ENCODE measurements around the gene SERTAD2.

Gene SERTAD2

DNA sequence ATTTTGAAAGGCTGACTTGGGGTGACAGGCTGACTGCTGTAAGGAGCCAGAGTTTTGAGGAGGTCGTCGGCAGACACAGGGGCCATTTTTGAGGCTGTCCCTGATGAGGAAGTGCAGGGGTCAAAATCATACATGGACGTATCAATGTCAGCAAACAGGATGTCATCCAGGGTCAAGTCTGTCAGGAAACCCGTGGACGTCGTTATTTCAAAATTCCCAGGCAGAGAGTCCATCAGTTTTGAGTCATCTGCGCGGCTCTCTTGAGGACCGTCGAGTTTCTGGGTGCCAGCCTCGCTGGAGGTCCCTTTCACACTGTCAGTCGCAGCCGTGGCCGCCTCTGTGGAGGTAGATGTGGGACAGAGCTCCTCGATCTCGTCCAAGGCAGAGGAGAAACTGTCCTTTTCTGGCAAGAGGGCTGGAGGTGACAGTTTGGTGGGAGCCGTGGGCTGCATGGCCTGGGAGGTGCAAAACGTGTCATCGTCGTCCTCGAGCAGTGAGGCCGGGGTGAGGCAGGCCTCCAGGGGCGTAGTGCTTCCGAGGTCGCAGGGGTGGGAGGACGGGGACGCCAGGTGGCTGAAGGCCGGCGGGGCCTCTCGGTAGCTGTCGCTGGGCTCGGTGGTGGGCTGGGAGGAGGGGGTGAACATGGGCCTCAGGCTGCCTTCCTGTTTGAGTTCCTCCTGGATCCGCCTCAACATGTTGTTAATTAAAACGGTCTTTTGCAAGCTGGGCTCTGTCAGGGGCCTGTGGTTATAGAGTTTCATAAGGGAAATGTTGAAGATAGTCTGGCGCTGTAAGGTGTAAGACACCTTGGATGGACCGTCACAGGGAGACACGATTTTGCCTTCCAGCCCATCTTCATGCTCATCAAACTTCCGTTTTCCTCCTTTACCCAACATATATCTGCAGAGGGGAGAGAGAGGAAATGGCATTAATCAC is 17.5 kb downstream of the SERTAD2 start:
- peak overlapping the region in 18 of 21 experiments; percentile 3 to 79 (median 46) for H3K27ac ChIP-seq
- H3K4me3 ChIP-seq: no peak overlapping the region

DNA sequence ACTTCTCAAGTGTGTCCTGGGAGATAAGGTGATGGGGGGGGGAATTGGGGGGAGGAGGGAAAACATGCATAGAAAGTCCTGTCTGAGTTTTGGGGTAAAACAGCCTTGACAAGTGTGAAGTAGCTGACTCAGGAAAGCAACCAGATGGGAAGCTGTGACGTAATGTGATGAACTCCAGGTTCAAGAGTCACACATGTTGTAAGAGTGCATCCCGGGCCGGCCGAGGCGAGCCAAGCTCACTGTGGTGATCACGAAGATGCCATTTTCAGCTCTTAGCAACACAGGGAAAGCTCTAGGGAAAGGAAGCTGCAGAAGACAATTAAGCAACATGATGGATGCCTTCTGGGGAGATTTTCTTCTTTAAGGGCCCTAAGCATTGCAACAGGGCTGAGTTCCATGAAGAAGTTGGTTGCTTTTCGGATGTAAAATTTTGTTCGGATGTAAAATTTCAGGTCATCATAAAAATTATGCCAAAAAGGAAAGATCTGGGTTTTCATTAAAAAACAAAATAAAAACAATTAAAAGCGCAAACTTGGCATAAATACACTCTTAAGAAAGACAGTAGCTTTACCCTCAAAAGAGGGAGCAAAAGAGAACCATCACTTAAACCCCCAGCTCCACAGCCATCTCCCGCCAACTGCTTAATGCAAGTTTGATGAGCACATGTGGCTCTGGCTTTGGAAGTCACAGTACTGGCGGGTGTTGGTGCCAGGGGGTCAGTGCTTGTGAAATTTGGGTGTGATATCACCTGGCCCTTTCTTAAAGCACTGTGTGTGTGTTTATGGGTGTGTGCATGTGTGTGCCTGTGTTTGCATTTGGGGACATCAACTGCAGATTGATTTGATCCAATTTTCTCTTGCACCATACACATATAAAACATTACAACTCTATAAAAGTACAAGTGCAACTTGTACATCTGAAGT is 19.1 kb downstream of the SERTAD2 start:
- peak overlapping the region in 2 of 21 experiments; percentile 26 to 44 for H3K27ac ChIP-seq
- no peak overlapping the region for H3K4me3 ChIP-seq

DNA sequence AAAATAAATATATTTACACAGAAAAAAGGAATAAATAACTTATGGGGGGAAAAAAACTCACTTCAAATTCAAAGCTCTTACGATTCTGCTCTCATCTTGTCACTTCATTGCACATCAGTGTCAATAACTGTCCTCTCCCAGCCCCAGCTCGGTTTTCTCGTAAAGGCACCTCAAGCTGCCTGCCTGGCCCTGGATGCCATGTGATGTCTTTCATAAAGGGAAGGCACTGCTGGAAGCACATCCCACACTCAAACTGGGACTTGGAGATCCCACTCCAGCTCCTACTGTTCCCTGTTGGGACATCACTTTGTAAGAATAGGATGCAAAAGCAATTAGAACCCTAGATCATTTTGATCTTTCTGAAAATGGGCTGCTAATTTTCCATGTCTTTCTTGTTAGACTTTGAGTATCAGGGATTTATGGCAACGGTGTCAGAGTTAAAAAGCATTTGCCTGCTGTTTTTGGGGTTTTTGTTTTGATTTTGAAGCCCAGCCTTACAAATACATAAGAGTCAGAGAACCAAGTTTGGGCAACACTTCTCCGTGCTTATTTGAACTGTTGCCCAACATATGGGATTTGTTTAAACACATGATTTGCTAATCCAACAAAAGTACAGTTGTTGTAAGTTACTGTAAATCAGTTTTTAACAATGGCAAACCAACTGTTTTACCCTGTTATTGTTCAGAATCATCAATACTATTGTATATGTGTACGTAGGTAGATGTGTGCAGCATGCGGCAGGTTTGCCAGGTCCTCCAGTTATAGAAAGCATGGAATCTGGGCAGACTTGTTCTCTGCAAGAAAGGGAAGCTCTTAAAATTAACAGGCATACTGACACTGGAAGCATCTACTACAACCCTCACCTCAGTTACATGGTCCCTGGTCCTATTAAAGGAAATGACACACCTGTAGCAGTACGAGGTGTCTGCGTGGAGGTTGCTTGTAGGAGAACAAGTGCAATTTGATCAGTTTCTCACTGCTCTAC is 20.6 kb downstream of the SERTAD2 start:
- peak overlapping the region in 7 of 21 experiments; percentile 3 to 44 (median 20) for H3K27ac ChIP-seq

DNA sequence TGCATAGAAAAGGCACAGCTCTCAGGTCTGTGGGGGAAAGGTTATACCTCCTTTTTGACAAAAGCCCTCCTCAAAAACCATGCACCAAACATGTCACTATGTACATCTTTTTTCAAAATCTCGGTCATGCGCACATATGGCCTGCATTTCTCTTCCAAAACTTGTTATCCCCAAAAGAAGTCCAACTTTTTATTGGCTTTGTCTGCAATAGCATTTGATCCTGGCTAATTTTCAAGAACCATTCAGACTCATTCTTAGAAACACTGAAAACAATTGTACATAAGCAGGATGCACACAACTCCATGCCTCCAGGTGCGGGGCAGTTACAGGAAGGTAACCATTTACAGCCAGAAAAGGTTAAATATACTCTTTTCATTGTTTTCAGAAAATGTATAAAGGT is 21.9 kb downstream of the SERTAD2 start:
- no peak overlapping the region for H3K4me3 ChIP-seq
- no peak overlapping the region for H3K27ac ChIP-seq

More for the DNA sequence above, 20.6 kb downstream of the SERTAD2 start:
- no peak overlapping the region for H3K4me3 ChIP-seq

DNA sequence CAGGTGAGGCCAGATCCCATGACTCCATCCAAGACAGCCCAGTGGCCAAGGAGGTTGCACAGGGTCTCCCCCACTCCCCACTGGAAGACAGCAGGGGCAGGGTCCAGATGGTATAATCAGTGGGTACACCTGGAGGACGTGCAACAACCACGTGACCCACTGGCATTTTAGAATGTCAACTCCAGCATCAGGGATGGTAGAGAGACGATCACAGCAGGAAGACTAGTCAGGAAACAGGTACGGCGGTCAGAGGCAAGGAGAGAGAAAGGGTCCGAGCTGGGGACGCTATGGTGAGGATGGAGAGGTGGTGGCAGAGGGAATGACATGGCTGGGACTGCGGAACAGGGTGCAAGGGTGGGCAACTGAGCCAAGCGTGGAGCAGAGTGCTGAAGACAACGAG is 23.0 kb downstream of the SERTAD2 start:
- Histone ChIP-seq H3K4me3 (no peak overlapping the region), H3K27ac (no peak overlapping the region)

DNA sequence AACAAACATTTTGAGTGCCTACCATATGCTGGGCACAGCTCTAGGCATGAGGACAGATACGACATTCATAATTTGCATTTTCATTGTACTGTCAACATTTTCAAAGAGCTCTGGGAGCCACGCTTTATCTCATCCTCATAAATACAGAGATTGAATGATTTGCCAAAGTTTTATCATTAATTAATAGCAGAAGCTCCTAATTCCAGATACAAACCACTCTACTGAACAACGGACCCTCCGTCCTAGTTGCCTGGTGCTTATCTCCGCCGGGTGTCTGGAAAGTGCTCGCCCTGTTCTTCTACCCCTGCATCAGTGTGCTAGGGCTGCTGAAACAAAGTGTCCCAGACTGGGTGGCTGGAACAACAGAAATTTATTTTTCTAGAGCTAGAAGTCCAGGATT is 23.8 kb downstream of the SERTAD2 start:
- H3K4me3 ChIP-seq: no peak overlapping the region
- H3K27ac ChIP-seq: no peak overlapping the region

DNA sequence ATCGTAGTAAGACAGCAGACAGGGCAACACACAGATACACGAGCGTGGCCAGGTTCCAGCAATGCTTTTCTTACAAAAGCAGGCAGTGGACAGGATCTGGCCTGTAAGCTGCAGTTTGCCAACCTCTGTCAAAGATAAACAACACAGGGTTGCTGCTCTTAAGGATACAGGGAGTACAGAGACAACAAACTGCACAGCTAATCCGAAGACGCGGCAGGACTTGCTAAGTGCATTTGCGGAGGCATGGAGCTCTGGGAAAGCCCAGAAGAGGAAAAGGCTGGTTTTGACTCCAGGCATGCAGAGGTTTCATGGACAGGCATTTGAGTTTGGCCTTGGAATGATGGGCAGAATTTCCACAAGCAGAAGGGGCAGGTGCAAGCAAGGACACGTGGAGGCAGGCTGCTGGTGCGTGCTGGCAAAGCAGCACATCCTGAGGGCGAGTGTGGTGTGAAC is 24.4 kb downstream of the SERTAD2 start:
- H3K27ac ChIP-seq: peak overlapping the region in 6 of 21 experiments; percentile 0 to 37 (median 6)
- H3K4me3 ChIP-seq: no peak overlapping the region

DNA sequence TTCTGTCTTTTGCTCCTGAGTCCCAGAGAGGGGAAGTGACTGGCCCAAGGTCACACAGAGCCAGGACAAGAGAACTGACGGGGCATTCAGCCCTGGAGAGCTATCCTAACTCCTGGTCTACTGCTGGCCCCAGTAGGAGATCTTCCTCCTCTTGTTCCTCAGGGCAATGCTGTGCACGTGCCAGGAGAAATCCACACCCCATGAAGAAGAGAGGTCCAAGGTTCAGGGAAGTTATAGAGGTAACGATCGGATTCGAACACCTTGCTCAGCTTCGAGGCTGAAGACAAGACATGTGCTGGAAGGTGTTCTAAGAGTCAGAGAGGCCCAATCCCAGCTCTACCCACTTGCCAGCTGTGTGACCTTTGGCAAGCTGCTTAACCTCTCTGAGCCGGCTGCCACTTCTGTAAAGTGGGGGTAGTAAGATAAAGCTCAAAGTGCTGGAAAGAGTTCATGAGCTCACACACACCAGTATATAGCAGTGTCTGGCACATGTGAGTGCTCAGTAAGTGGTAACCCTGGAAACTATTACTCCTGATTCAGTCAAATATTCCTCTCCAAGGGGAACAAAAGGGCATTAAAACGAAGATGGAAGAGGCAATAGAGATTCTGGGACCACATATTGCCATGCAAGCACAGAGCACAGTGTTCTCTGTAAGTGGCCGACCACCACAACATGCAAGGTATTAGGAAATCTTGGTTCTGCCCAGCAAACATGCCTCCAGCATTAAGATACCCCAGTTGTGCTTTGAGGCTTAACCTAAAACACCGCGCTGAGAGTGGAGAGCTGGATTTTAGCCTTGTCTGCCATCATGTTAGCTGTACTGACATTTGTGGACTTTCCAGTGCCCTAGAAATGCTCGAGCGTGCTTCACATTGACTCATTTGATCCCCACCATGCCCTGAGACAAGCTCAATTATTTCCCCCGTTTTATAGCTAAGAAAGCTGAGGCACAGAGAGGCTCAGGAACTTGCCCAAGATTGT is 25.6 kb downstream of the SERTAD2 start:
- peak overlapping the region in 2 of 21 experiments; percentile 1 to 16 for H3K27ac ChIP-seq
- H3K4me3 ChIP-seq: no peak overlapping the region

DNA sequence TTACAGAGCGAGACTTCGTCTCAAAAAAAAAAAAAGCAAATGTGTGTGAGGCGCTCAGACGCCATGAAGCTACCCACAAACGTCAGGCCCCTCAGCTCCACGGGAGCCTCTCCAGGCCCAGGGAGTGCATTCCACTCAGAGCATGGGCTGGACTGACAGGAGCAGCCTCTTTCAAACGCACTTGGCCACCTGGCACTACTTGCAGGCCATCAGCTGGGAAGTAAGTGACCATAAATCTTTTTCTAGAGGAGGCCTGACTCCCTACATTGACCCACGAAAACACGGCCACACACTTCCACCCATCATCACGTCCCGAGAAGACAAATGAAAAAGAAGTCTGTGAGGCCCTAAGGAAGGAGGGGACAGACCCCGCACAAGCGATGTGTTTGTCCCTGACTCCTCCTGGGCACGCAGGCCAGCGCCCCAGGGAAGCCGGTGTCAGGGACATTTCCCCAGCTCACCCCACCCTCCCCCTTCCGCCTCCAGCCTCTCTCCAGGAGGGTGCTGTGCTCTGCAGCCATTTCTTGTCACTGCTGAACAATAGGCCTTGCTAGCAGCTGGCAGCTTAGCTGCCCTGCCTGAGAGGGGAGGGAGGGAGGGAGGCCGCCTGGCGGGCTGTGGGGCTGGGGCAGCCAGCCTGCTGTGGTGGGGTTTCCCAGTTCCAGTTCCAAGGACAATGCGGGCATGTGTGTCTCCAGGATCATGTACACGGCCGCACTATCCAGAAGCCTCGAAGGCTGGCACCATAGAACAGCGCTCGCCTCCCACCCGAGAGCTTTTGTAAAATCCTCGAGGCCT is 26.6 kb downstream of the SERTAD2 start:
- H3K27ac ChIP-seq: no peak overlapping the region
- H3K4me3 ChIP-seq: no peak overlapping the region

DNA sequence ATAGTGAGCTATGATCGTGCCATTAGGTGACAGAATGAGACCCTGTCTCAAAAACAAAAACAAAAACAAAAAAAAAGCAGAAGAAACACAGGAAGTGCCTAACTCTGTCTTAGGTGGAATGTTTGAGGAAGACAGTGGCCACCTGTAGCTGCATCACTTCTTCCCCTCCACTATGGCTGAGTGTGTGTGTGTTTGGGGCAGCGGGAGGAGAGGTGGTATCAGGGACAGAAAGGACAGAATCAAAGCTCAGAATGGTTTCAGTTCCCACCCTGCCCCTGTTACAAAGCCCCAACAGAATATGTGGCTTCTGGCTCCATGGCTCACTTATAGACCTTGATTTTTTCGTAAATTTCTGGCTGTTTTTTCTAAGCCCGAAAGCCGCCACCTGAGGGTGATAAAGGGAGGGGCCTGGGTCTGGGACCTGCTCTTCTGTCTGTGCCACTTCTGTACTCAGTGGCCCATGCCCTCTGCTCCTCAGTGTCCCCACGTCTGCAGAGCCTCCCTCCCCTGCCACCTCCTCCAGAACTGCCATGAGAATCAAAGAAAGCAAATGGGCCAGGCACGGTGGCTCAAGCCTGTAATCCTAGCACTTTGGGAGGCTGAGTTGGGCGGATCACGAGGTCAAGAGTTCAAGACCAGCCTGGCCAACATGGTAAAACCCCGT is 27.4 kb downstream of the SERTAD2 start:
- Histone ChIP-seq H3K27ac (no peak overlapping the region), H3K4me3 (no peak overlapping the region)

DNA sequence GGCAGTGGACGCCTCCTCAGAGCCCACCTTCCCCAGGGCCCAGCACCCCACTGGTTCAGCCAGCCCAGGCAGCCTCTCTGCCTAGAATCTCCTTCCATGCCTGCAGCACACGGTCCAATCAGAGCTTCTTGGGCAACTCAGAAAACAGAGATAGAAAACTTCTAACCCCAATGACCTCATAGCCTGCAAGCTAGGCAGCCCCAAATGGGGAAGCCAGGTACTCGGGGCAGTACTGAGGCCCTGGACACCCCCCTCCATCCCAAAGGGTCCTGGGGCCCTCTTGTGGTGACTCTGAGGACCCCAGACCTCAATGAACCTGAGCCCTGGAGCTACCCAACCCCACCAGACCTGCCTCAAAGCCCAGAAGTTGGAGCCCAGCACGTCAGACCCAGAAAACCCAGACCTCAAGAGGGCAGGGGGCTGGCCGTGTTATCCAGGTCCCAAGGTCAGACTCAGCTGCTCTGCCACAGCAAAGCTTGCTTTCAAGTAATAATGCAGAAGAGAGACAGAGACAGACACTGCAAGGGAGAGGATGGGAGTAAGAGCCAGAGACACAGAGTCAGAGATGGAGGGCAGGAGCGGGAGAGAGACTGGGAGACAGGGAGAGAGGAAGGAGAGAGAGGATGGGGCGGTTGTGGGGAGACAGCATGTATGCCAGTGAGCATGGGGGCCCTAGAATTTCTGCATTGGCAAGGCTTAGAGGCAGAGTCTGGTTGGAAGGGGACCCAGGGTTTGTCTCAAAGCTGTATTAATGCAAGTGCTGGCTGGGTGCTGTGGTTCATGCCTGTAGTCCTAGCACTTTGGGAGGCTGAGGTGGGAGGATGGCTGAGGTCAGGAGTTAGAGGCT is 28.2 kb downstream of the SERTAD2 start:
- Histone ChIP-seq H3K4me3 (no peak overlapping the region), H3K27ac (no peak overlapping the region)

DNA sequence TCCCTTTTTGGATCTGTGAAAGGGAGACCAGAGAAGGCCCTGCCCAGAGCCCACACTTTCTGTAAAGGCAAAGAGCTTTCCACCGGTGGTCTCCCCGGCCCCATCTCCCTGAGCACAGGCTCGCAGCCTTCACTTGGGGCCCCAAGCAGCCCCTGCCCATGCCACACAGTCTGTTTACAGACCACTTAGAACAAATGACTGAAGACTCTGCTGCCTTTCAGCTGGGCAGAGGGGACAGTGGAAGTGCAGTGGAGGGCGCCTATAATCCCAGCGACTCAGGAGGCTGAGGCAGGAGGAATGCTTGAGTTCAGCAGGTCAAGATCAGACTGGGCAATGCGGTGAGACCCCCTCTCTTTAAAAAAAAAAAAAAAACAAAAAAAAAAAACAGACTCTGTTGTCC is 28.9 kb downstream of the SERTAD2 start:
- H3K4me3 ChIP-seq: no peak overlapping the region

DNA sequence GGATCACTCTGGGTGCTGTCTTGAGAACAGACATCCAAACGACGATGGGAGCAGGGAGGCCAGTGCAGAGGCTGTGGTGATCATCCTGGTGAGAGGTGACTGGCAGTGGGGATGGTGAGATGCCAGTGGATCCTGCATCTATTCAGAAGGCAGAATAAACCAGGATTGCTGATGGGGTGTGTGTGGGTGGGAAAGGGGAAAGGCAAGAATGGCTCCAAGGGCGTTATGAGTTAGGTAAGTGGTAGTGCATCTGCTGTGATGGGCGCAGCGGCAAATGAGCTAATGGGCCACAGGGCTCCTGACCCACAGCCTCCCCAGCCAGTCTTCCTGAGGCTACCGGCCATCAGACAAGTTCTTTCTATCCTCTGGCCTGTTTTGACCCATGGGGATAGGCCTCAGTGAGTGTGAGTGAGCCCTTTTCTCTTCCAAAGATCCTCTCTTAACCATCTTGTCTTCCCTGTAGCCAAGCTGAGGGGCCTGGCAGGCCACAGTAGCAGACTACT is 29.6 kb downstream of the SERTAD2 start:
- no peak overlapping the region for H3K27ac ChIP-seq
- H3K4me3 ChIP-seq: no peak overlapping the region

More for the DNA sequence above, 28.9 kb downstream of the SERTAD2 start:
- no peak overlapping the region for H3K27ac ChIP-seq

DNA sequence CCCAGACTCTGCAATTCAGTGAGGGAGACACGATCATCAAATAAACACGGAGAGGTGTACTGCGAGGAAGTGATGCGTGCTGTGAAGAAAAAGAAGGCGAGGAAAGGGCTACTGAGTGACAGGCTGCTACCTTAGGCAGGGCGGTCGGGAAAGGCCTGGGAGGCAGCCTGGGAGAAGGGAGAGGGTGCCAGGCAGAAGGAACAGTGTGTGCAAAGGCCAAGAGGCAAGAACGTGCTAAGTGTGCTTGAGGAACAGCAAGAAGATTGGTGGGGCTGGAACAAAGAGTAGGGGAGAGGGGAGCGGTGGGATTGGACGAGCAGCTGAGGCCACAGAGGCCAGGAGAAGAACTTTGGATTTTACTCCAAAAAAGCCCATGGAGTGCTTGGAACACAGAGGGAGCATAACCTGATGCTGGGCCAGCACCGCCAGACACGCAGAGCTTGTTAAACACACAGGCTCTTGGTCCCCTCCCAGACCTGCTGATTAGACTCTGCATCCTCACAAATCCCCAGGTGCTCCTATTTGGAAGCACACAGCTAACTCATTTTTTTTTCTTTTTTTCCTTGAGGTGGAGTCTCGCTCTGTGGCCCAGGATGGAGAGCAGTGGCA is 30.4 kb downstream of the SERTAD2 start:
- H3K4me3 ChIP-seq: no peak overlapping the region
- H3K27ac ChIP-seq: no peak overlapping the region
